Measurements from ENCODE around the gene TRMT2B. TPM values are rescaled to one million over a fixed set of nuclear protein-coding genes. Genes with fewer than 3 reads are reported as not detected.

The TRMT2B gene
- total RNA-seq, 1 donor from 2014 or later: 4.5 TPM

DNA sequence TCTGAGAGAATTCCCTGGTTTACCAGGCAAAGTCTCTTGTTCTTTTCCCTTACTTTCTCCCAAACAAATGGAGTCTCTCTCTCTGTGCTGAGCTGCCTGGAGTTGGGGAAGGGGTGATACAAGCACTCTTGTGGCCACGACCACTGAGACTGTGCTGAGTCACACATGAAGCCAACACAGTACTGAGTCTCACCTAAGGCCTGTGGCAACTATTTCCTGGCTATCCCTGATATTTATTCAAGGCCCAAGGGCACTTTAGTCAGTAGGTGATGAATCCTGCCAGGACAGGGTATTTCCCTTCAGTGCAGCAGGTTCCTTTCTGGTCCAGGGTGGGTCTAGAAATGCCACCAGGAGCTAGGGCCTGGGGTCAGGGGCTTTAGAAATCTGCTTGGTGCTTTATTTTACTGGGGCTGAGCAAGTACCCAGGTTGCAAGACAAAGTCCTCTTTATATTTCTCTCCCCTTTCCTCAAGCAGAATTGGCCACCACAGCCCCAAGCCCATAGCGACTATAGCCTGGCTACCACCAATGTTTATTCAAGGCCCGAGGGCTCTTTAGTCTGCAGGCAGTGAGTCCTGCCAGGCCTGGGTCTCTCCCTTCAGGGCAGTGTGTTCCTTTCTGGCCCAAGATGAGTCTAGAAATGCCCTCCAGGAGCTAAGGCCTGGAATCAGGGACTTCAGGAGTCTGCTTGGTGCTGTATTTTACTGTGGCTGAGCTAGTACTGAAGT lies 71.9 kb downstream of the TRMT2B start:
- intact Hi-C loops (cut with DNase I): no loop called here
- H3K36me3 ChIP-seq: no peaks in the 10 kb centered on the region

DNA sequence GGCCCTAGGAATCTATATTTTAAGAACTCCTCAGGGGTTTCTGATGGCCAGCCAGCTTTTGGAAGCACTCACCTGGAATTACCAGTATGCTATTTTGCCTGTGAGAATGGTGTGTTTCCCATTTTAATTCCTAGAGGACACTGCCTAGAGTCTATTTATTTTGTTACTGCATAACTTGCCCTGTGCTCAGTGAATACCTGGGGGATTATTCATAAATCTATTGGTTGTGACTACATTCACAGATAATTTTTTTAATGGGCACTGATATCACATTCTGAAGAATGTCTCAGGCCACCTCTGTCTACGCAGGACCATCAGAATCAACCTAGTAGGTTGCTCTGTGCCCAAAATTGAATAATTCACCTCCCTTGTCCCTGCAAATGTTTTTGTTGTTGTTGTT lies 75.7 kb downstream of the TRMT2B start:
- TF ChIP-seq, protein P1, sequence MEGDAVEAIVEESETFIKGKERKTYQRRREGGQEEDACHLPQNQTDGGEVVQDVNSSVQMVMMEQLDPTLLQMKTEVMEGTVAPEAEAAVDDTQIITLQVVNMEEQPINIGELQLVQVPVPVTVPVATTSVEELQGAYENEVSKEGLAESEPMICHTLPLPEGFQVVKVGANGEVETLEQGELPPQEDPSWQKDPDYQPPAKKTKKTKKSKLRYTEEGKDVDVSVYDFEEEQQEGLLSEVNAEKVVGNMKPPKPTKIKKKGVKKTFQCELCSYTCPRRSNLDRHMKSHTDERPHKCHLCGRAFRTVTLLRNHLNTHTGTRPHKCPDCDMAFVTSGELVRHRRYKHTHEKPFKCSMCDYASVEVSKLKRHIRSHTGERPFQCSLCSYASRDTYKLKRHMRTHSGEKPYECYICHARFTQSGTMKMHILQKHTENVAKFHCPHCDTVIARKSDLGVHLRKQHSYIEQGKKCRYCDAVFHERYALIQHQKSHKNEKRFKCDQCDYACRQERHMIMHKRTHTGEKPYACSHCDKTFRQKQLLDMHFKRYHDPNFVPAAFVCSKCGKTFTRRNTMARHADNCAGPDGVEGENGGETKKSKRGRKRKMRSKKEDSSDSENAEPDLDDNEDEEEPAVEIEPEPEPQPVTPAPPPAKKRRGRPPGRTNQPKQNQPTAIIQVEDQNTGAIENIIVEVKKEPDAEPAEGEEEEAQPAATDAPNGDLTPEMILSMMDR (IDR thresholded peaks at IDR 0.05): no peak
- no peaks in the 10 kb centered on the region for H3K9me3 ChIP-seq
- no peak overlapping the region for H3K4me3 ChIP-seq
- no peak overlapping the region for H3K27ac ChIP-seq
- H3K36me3 ChIP-seq: no peaks in the 10 kb centered on the region
- DNase-seq (ENCODE audit: low spot score in 2 of 2): no peak
- intact Hi-C loops (cut with DNase I): no loop called here
- no peaks in the 10 kb centered on the region for H3K27me3 ChIP-seq
- H3K4me1 ChIP-seq: no peaks in the 10 kb centered on the region

More for the DNA sequence above, 71.9 kb downstream of the TRMT2B start:
- Histone ChIP-seq H3K9me3 (no peaks in the 10 kb centered on the region), H3K27ac (no peak overlapping the region), H3K4me1 (no peaks in the 10 kb centered on the region), H3K4me3 (no peak overlapping the region), H3K27me3 (no peaks in the 10 kb centered on the region)
- DNase-seq (ENCODE audit: low spot score in 2 of 2): no peak
- TF ChIP-seq, protein P1 (IDR thresholded peaks at IDR 0.05): no peak

DNA sequence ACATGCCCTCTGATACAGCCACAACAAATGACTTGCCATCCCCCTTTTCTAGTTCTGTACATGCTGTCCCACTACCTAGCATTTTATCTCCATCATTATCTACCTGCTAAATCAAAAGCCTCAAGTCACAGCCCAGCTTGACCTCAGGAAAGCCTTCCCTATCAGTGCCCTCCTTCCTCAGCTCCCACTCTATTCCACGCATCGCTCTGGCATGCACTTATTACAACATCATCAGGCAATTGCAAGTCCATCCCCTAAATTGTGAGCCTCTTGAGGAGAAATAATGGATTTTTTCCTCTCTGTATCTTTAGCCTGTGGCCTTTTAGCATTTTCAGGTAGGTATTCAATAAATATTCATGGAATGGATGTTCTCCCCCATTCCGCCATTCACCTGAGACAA lies 76.7 kb downstream of the TRMT2B start:
- TF ChIP-seq, protein P1 (IDR thresholded peaks at IDR 0.05): no peak
- no peak for DNase-seq (ENCODE audit: low spot score in 2 of 2)
- Histone ChIP-seq H3K27me3 (no peaks in the 10 kb centered on the region), H3K4me1 (no peaks in the 10 kb centered on the region), H3K4me3 (no peak overlapping the region), H3K9me3 (no peaks in the 10 kb centered on the region), H3K27ac (no peak overlapping the region), H3K36me3 (no peaks in the 10 kb centered on the region)
- intact Hi-C loops (cut with DNase I): no loop called here

DNA sequence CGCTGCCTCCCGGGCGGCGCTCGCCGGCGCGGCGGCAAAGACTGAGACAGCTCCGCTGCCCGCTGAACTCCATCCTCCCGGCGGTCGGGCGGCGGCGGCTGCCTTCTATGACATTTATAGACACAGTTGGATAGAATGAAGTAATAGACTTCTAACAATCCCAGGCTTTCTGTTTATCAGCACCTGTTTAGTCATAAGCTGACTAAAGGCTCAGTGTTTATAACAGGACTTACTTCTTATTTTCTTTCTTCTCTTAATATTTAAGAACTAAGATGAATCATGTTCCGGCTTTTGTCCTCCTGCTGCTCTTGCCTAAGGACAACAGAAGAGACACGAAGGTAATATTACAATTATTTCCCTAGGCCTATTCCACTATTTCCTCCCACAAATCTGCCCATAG lies 78.5 kb downstream of the TRMT2B start:
- Histone ChIP-seq H3K27ac (no peak overlapping the region), H3K4me3 (no peak overlapping the region), H3K36me3 (no peaks in the 10 kb centered on the region), H3K27me3 (no peaks in the 10 kb centered on the region), H3K4me1 (no peaks in the 10 kb centered on the region), H3K9me3 (no peaks in the 10 kb centered on the region)
- no peak for DNase-seq (ENCODE audit: low spot score in 2 of 2)
- intact Hi-C loops (cut with DNase I): no loop called here
- TF ChIP-seq, protein P1 (IDR thresholded peaks at IDR 0.05): no peak

DNA sequence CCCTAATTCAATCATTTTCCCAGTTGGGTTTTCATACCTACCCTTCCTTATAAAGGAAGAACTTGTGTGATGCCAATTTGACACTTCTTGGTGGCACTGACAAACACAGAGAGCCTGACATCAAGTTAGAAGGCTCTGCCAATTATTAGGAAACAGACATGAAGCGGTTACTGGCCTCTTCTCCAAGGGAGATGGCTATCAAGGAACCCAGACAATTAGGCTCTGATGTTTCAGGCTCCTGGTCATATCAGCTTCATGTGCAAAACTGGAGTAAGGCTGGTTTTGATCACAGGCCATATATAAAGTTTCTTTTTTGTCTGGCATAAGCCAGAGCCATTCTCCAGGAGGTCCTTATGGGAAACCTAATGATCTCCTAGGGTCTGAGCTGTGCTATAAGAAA lies 82.0 kb downstream of the TRMT2B start:
- no peaks in the 10 kb centered on the region for H3K4me1 ChIP-seq

More for the DNA sequence above, 82.0 kb downstream of the TRMT2B start:
- Histone ChIP-seq H3K4me3 (no peak overlapping the region), H3K36me3 (no peaks in the 10 kb centered on the region), H3K27me3 (no peaks in the 10 kb centered on the region), H3K27ac (no peak overlapping the region), H3K9me3 (no peaks in the 10 kb centered on the region)
- TF ChIP-seq, protein P1 (IDR thresholded peaks at IDR 0.05): no peak
- DNase-seq (ENCODE audit: low spot score in 2 of 2): no peak
- intact Hi-C loops (cut with DNase I): no loop called here

Data from ascending aorta (tissue), 2 donors.